ENCODE data around the gene GLIPR2. TPM values are rescaled to one million over a fixed set of nuclear protein-coding genes. Genes with fewer than 3 reads are reported as not detected.

GLIPR2 gene
- total and polyA plus RNA-seq, 2 of the 13 experiments (the other 11 are each of a cell fraction or from before 2014, with no cell fraction given), result 0.08 to 0.42 TPM

DNA sequence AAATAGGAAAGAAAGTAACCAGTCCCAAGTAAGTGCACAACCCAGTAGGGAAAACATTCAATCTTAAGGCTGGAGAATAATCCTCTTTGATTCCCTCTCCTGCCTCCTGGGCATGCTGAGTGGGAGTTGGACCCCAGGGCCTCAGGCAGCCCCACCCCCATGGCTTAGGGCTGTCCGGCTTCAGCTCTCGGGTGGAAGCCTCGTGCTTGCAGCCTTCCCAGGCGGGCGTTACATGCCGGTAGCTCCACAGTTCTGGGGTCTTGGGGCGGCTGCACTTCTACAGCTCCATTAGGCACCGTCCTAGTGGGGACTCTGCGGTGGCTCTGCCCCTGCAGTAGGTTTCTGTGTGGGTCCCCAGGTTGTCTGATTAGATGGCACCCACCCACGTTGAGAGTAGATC, 10.1 kb downstream of the GLIPR2 start:
- peaks cover 11% of the 10 kb centered on the region; the same call in 1 of the 2 replicates for H3K9me3 ChIP-seq (ENCODE audit: low read length)
- WGBS (ENCODE audit: low lambda C conversion rate), result 0% methylated on average over 1 of the region's 10 CpGs
- no peaks in the 10 kb centered on the region for H3K79me2 ChIP-seq (ENCODE audit: insufficient read depth, low read length)
- no peak overlapping the region for H3K27ac ChIP-seq (ENCODE audit: extremely low read length, insufficient read depth, low read length)
- H3K36me3 ChIP-seq (replicated peaks in 1 of 2; ENCODE audit: control insufficient read depth in 1 of 2, insufficient read depth in 2 of 2, low read length in 2 of 2), result no peaks in the 10 kb centered on the region
- intact Hi-C loops (cut with micrococcal nuclease; ENCODE audit: unreplicated experiment), result no loop called here
- FAIRE-seq, result no peak
- DNase-seq (ENCODE audit: low spot score), result no peak
- peaks cover 40% of the 10 kb centered on the region for H3K4me1 ChIP-seq (ENCODE audit: insufficient read depth, low read length)
- no peak overlapping the region for H2AFZ ChIP-seq (ENCODE audit: low read length)
- ChIA-PET POLR2A (no interaction called here), CTCF (ENCODE audit: low intra/inter-chr PET ratio, low total read pairs) (no interaction called here)
- in situ Hi-C loops (cut with HindIII; ENCODE audit: extremely low pct_ligation_motif_present, low pct_unique_long_range_greater_than_20kb), result no loop called here
- no peaks in the 10 kb centered on the region for H4K20me1 ChIP-seq (ENCODE audit: insufficient read depth, low read length)
- no peak overlapping the region for H3K4me2 ChIP-seq (ENCODE audit: low read depth, low read length)
- TF ChIP-seq PRMT3 (CRISPR knock-in tag; IDR thresholded peaks at IDR 0.05; ENCODE audit: borderline replicate concordance, low read depth), result no peak
- no TSS peak for BruUV-seq (replicated peaks)
- no peak overlapping the region for H3K4me3 ChIP-seq (replicated peaks in 1 of 3; ENCODE audit: insufficient read depth in 1 of 3, low read depth in 2 of 3, low read length in 3 of 3)
- H3K9ac ChIP-seq (ENCODE audit: insufficient read depth, low read depth, low read length), result no peak overlapping the region
- no peak for ATAC-seq
- H3K27me3 ChIP-seq (ENCODE audit: control insufficient read depth in 1 of 2, insufficient read depth in 2 of 2, low read length in 2 of 2), result peaks cover 3 to 8% of the 10 kb centered on the region in 2 experiments; a peak in 3 of 5 replicates

DNA sequence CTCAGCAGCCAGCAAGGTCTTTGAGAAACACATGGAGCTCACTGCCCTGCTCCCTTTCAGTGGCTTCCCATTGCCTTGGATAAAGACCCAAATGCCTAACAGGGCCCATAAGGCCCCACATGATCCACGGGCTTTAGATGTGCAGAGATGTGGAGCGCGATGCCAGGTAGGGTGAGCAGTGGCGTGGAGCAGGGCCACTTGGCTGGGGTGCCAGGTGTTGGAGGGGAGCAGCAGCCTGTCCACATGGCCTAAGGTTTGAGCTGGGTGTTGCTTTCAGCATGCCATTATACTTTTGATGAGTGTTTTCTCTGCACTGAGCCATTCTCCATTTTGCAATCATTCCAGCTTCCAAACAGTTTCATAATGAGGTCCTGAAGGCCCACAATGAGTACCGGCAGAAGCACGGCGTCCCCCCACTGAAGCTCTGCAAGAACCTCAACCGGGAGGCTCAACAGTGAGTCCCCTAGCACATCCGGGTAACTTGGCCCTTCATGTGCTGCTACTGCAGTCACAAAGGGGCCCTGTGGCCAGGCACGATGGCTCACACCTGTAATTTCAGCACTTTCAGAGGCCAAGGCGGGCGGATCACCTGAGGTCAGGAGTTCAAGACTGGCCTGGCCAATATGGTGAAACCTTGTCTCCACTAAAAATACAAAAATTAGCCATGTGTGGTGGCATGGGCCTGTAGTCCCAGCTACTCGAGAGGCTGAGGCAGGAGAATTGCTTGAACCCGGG, 11.1 kb downstream of the GLIPR2 start:
- H3K36me3 ChIP-seq (replicated peaks in 1 of 2; ENCODE audit: control insufficient read depth in 1 of 2, insufficient read depth in 2 of 2, low read length in 2 of 2), result no peaks in the 10 kb centered on the region
- no peaks in the 10 kb centered on the region for H3K79me2 ChIP-seq (ENCODE audit: insufficient read depth, low read length)
- no TSS peak for BruUV-seq (replicated peaks)
- CTCF ChIA-PET (ENCODE audit: low intra/inter-chr PET ratio, low total read pairs), result no interaction called here
- H3K4me2 ChIP-seq (ENCODE audit: low read depth, low read length), result no peak overlapping the region
- H3K9me3 ChIP-seq (ENCODE audit: low read length), result peaks cover 11% of the 10 kb centered on the region; the same call in 1 of the 2 replicates
- no peaks in the 10 kb centered on the region for H4K20me1 ChIP-seq (ENCODE audit: insufficient read depth, low read length)
- H3K9ac ChIP-seq (ENCODE audit: insufficient read depth, low read depth, low read length), result no peak overlapping the region
- ATAC-seq, result no peak
- in situ Hi-C loops (cut with HindIII; ENCODE audit: extremely low pct_ligation_motif_present, low pct_unique_long_range_greater_than_20kb), result no loop called here
- H2AFZ ChIP-seq (ENCODE audit: low read length), result no peak overlapping the region
- POLR2A ChIA-PET, result interaction anchor here (1.2 kb wide), 1 partner anchor 43 kb away, joined by 3 read pairs; the partner anchor contains the start of gene CLTA
- no peak for FAIRE-seq
- H3K27me3 ChIP-seq (ENCODE audit: control insufficient read depth in 1 of 2, insufficient read depth in 2 of 2, low read length in 2 of 2), result peaks cover 3 to 8% of the 10 kb centered on the region in 2 experiments; a peak in 3 of 5 replicates
- H3K27ac ChIP-seq (ENCODE audit: extremely low read length, insufficient read depth, low read length), result no peak overlapping the region
- intact Hi-C loops (cut with micrococcal nuclease; ENCODE audit: unreplicated experiment), result no loop called here
- no peak overlapping the region for H3K4me3 ChIP-seq (replicated peaks in 1 of 3; ENCODE audit: insufficient read depth in 1 of 3, low read depth in 2 of 3, low read length in 3 of 3)
- 39% methylated on average over 9 of the region's 14 CpGs for WGBS (ENCODE audit: low lambda C conversion rate)
- peaks cover 47% of the 10 kb centered on the region for H3K4me1 ChIP-seq (ENCODE audit: insufficient read depth, low read length)
- no peak for DNase-seq (ENCODE audit: low spot score)
- no peak for TF ChIP-seq ZNF20 (CRISPR knock-in tag; IDR thresholded peaks at IDR 0.05)
- TF ChIP-seq TOE1 (CRISPR knock-in tag; IDR thresholded peaks at IDR 0.05), result no peak
- TF ChIP-seq, protein P1, sequence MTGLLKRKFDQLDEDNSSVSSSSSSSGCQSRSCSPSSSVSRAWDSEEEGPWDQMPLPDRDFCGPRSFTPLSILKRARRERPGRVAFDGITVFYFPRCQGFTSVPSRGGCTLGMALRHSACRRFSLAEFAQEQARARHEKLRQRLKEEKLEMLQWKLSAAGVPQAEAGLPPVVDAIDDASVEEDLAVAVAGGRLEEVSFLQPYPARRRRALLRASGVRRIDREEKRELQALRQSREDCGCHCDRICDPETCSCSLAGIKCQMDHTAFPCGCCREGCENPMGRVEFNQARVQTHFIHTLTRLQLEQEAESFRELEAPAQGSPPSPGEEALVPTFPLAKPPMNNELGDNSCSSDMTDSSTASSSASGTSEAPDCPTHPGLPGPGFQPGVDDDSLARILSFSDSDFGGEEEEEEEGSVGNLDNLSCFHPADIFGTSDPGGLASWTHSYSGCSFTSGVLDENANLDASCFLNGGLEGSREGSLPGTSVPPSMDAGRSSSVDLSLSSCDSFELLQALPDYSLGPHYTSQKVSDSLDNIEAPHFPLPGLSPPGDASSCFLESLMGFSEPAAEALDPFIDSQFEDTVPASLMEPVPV (CRISPR knock-in tag; IDR thresholded peaks at IDR 0.05), result no peak
- TF ChIP-seq, protein P2, sequence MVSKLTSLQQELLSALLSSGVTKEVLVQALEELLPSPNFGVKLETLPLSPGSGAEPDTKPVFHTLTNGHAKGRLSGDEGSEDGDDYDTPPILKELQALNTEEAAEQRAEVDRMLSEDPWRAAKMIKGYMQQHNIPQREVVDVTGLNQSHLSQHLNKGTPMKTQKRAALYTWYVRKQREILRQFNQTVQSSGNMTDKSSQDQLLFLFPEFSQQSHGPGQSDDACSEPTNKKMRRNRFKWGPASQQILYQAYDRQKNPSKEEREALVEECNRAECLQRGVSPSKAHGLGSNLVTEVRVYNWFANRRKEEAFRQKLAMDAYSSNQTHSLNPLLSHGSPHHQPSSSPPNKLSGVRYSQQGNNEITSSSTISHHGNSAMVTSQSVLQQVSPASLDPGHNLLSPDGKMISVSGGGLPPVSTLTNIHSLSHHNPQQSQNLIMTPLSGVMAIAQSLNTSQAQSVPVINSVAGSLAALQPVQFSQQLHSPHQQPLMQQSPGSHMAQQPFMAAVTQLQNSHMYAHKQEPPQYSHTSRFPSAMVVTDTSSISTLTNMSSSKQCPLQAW (CRISPR knock-in tag; IDR thresholded peaks at IDR 0.05), result no peak
- TF ChIP-seq, protein P3, sequence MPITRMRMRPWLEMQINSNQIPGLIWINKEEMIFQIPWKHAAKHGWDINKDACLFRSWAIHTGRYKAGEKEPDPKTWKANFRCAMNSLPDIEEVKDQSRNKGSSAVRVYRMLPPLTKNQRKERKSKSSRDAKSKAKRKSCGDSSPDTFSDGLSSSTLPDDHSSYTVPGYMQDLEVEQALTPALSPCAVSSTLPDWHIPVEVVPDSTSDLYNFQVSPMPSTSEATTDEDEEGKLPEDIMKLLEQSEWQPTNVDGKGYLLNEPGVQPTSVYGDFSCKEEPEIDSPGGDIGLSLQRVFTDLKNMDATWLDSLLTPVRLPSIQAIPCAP (CRISPR knock-in tag; IDR thresholded peaks at IDR 0.05; ENCODE audit: low read depth), result no peak
- TF ChIP-seq ZNF34 (CRISPR knock-in tag; IDR thresholded peaks at IDR 0.05; ENCODE audit: borderline replicate concordance), result no peak
- TF ChIP-seq, protein P4, sequence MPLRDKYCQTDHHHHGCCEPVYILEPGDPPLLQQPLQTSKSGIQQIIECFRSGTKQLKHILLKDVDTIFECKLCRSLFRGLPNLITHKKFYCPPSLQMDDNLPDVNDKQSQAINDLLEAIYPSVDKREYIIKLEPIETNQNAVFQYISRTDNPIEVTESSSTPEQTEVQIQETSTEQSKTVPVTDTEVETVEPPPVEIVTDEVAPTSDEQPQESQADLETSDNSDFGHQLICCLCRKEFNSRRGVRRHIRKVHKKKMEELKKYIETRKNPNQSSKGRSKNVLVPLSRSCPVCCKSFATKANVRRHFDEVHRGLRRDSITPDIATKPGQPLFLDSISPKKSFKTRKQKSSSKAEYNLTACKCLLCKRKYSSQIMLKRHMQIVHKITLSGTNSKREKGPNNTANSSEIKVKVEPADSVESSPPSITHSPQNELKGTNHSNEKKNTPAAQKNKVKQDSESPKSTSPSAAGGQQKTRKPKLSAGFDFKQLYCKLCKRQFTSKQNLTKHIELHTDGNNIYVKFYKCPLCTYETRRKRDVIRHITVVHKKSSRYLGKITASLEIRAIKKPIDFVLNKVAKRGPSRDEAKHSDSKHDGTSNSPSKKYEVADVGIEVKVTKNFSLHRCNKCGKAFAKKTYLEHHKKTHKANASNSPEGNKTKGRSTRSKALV (CRISPR knock-in tag; IDR thresholded peaks at IDR 0.05), result no peak
